ENCODE data around the gene YRDC. TPM values are rescaled to one million over a fixed set of nuclear protein-coding genes. Genes with fewer than 3 reads are reported as not detected.

YRDC gene
- total RNA-seq, 1 donor from 2014 or later: 9.7 TPM

GRCh38 chr1:37831109-37831508, 23.1 kb upstream of the YRDC start:
- H3K36me3 ChIP-seq: peaks cover 69 to 74% of the 10 kb centered on the region in 2 donors

GRCh38 chr1:37828410-37829074, 20.5 kb upstream of the YRDC start:
- TF ChIP-seq CTCF (IDR thresholded peaks at IDR 0.05): no peak
- DNase-seq (ENCODE audit: low spot score in 2 of 2): no peak
- intact Hi-C loops (cut with DNase I): no loop called here
- no peaks in the 10 kb centered on the region for H3K27me3 ChIP-seq
- no peak overlapping the region for H3K4me3 ChIP-seq
- H3K36me3 ChIP-seq: peaks cover 55 to 59% of the 10 kb centered on the region in 2 donors
- H3K4me1 ChIP-seq: no peaks in the 10 kb centered on the region
- H3K27ac ChIP-seq: no peak overlapping the region
- no peaks in the 10 kb centered on the region for H3K9me3 ChIP-seq

More at GRCh38 chr1:37831109-37831508, 23.1 kb upstream of the YRDC start:
- no peaks in the 10 kb centered on the region for H3K27me3 ChIP-seq
- no peaks in the 10 kb centered on the region for H3K9me3 ChIP-seq
- H3K27ac ChIP-seq: no peak overlapping the region
- no peak for TF ChIP-seq CTCF (IDR thresholded peaks at IDR 0.05)
- no peak for DNase-seq (ENCODE audit: low spot score in 2 of 2)
- intact Hi-C loops (cut with DNase I): no loop called here
- no peak overlapping the region for H3K4me3 ChIP-seq
- H3K4me1 ChIP-seq: no peaks in the 10 kb centered on the region

GRCh38 chr1:37825506-37825905, 17.5 kb upstream of the YRDC start:
- H3K9me3 ChIP-seq: no peaks in the 10 kb centered on the region
- no peak for TF ChIP-seq CTCF (IDR thresholded peaks at IDR 0.05)
- no peak for DNase-seq (ENCODE audit: low spot score in 2 of 2)
- H3K27ac ChIP-seq: no peak overlapping the region
- H3K4me3 ChIP-seq: no peak overlapping the region
- no peaks in the 10 kb centered on the region for H3K4me1 ChIP-seq
- H3K27me3 ChIP-seq: no peaks in the 10 kb centered on the region
- intact Hi-C loops (cut with DNase I): no loop called here
- peaks cover 58 to 60% of the 10 kb centered on the region in 2 donors for H3K36me3 ChIP-seq

GRCh38 chr1:37824001-37824400, 16.0 kb upstream of the YRDC start:
- Histone ChIP-seq H3K27ac (no peak overlapping the region), H3K4me3 (no peak overlapping the region), H3K9me3 (no peaks in the 10 kb centered on the region), H3K27me3 (no peaks in the 10 kb centered on the region), H3K4me1 (no peaks in the 10 kb centered on the region), H3K36me3 (peaks cover 53 to 55% of the 10 kb centered on the region in 2 donors)
- TF ChIP-seq CTCF (IDR thresholded peaks at IDR 0.05): no peak
- intact Hi-C loops (cut with DNase I): no loop called here
- DNase-seq (ENCODE audit: low spot score in 2 of 2): no peak

- no peak for TF ChIP-seq CTCF (IDR thresholded peaks at IDR 0.05)
- Histone ChIP-seq H3K36me3 (peaks cover 51 to 53% of the 10 kb centered on the region in 2 donors), H3K27me3 (no peaks in the 10 kb centered on the region), H3K4me1 (no peaks in the 10 kb centered on the region), H3K4me3 (no peak overlapping the region), H3K9me3 (no peaks in the 10 kb centered on the region), H3K27ac (no peak overlapping the region)
- intact Hi-C loops (cut with DNase I): no loop called here
- DNase-seq (ENCODE audit: low spot score in 2 of 2): no peak
Measured at GRCh38 chr1:37822906-37823815, 15.2 kb upstream of the YRDC start.
